Putamen (tissue), 1 donor: ENCODE results near the gene SLC22A4.
A peak's percentile ranks its signal among the peaks of the same experiment; 100 is the strongest.

Experiments used
- DNase-seq: peaks from one replicate; pipeline ENCODE4 v3.0.0-alpha.2; 2016; ENCODE audit warnings: low spot score

SLC22A4 gene

GRCh38 chr5:132293992-132294727, at the start of gene SLC22A4:
Gene SLC22A4, plus strand, starts transcription at chr5:132294394. Its CDS starts 223 bp downstream, at chr5:132294617.
- DNase-seq, result peak; percentile 86

GRCh38 chr5:132245593-132245992, 48.6 kb upstream of the SLC22A4 start:
- no peak for DNase-seq

- DNase-seq, result no peak
These were observed 47.4 kb upstream of the SLC22A4 start for GRCh38 chr5:132246806-132247205.

GRCh38 chr5:132250547-132250946, 43.6 kb upstream of the SLC22A4 start:
- no peak for DNase-seq

- peak; percentile 74 for DNase-seq
These were observed 42.9 kb upstream of the SLC22A4 start for GRCh38 chr5:132251220-132251725.

GRCh38 chr5:132253008-132253441, 41.2 kb upstream of the SLC22A4 start:
- no peak for DNase-seq

GRCh38 chr5:132253452-132254320, 40.5 kb upstream of the SLC22A4 start:
- DNase-seq, result no peak

- no peak for DNase-seq
These were observed 39.7 kb upstream of the SLC22A4 start for GRCh38 chr5:132254321-132254977.

GRCh38 chr5:132256086-132256782, 38.0 kb upstream of the SLC22A4 start:
- no peak for DNase-seq

GRCh38 chr5:132256783-132257130, 37.4 kb upstream of the SLC22A4 start:
- no peak for DNase-seq

GRCh38 chr5:132257131-132258101, 36.8 kb upstream of the SLC22A4 start, which contains the start of gene PDLIM4:
Gene PDLIM4, plus strand, starts transcription at chr5:132257696. Its CDS starts 39 bp downstream, at chr5:132257735.
- no peak for DNase-seq

GRCh38 chr5:132258102-132259068, 35.8 kb upstream of the SLC22A4 start:
- no peak for DNase-seq

- DNase-seq, result peak; percentile 50
These were observed 34.9 kb upstream of the SLC22A4 start for GRCh38 chr5:132259069-132259851.

GRCh38 chr5:132260051-132260450, 34.1 kb upstream of the SLC22A4 start:
- DNase-seq, result no peak

- DNase-seq, result peak; percentile 83
These were observed 33.3 kb upstream of the SLC22A4 start for GRCh38 chr5:132260714-132261551.

- DNase-seq, result no peak
These were observed 32.0 kb upstream of the SLC22A4 start for GRCh38 chr5:132261881-132262845.
